Measurements from ENCODE around the gene SRCAP. TPM values are rescaled to one million over a fixed set of nuclear protein-coding genes. Genes with fewer than 3 reads are reported as not detected.

The SRCAP gene
- total RNA-seq, 2 experiments from 2014 or later = 89.4 to 92.2 TPM

DNA sequence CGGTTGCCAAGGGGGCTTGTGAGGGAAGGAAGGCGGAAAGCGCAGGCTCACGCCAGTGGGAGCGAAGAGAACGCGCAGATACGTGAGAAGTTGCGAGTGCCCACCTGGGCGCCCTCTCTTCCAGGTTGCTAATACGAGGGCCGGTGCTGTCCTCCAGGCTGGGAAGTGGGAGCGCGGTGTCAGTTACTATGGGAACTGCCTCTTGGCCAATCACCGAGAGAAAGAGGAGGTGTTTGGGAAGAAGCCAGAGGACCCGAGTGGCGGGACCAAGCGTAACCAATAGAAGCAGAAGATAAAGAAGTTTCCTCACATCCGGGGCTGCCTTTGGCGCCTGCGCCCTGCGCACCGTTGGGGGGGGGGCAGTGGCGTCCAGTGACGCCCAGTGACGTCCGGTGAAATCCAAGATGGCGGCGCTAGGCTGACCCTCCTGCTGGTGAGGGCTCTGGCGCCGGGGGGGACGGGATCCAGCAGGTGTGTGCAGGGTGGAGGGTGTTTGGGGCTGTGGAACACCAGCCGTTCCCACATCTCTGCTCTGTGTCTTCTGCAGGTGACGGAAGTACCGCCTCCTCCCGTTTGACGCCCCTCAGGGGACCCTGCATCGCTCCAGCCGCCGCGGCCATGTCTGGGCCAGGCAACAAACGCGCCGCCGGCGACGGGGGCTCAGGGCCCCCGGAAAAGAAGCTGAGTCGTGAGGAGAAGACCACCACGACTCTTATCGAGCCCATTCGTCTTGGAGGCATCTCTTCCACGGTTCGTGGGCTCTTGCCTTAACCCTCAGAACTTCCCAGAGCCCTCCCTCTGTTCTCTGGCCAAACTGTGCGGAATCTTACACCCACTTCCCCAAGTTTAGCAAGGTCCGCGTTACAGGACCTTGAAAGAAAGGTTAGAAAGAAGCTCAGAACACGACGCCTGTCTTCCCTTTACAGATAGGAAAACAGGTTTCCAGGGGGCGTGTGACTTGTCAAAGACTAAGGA lies 63.2 kb downstream of the SRCAP start, which contains the start of the genes CFAP119 and RNF40:
Gene CFAP119, minus strand, starts transcription at position 135 of the 975 bp plus-strand sequence. CDS start 314 bp downstream, outside the sequence.
Gene RNF40, plus strand, starts transcription at position 395 of the 975 bp plus-strand sequence. Its CDS starts 224 bp downstream, at position 619.
- peaks cover 17% of the 10 kb centered on the region for H3K4me1 Mint-ChIP-seq
- no peaks in the 10 kb centered on the region for H3K9me3 Mint-ChIP-seq
- ATAC-seq (ENCODE audit: low read depth) (peak; percentile 96), DNase-seq (peak; percentile 91)
- no peaks in the 10 kb centered on the region for H3K27me3 Mint-ChIP-seq
- H3K36me3 Mint-ChIP-seq = peaks cover 9% of the 10 kb centered on the region
- H3K27ac Mint-ChIP-seq = peak within 1 kb of the TSS; percentile 88
- H3K4me3 Mint-ChIP-seq = peak within 1 kb of the TSS; percentile 95
- POLR2A ChIA-PET = interaction anchor here (0.6 to 2.7 kb wide), 5 partner anchors 9 to 140 kb away, joined by 3 to 12 read pairs (median 5); partner anchors contain the start of gene PHKG2

- DNase-seq (no peak), ATAC-seq (ENCODE audit: low read depth) (no peak)
- peak overlapping the region; percentile 95 for H3K4me3 Mint-ChIP-seq
- peaks cover 9% of the 10 kb centered on the region for H3K36me3 Mint-ChIP-seq
- POLR2A ChIA-PET = interaction anchor here (0.6 to 1.8 kb wide), 4 partner anchors 8 to 139 kb away, joined by 3 to 8 read pairs (median 4); partner anchors contain the start of gene PHKG2
- peak overlapping the region; percentile 88 for H3K27ac Mint-ChIP-seq
- peaks cover 17% of the 10 kb centered on the region for H3K4me1 Mint-ChIP-seq
- H3K27me3 Mint-ChIP-seq = no peaks in the 10 kb centered on the region
- no peaks in the 10 kb centered on the region for H3K9me3 Mint-ChIP-seq
Observed at GRCh38 chr16:30762991-30763725, 64.2 kb downstream of the SRCAP start.

DNA sequence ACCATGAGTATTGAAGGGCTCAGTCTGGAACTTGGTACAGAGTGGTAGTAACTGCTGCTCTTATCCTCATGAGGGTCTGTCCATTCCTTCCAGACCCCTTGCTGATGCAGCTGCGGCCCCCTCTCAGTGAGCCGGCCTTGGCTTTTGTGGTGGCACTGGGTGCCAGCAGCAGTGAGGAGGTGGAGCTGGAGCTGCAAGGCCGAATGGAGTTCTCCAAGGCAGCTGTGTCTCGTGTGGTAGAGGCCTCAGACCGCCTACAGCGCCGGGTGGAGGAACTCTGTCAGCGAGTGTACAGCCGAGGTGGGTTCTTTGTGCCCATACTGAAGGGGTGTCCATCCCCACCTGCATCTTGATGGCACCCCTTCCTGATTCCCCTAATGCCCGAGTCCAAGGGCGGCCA lies 65.1 kb downstream of the SRCAP start:
- POLR2A ChIA-PET = interaction anchor here (1.8 kb wide), 1 partner anchor 11 kb away, joined by 5 read pairs; no protein-coding TSS in a partner anchor
- Mint-ChIP-seq H3K27me3 (no peaks in the 10 kb centered on the region), H3K4me3 (peak overlapping the region; percentile 14), H3K36me3 (peaks cover 15% of the 10 kb centered on the region), H3K27ac (no peak overlapping the region), H3K4me1 (peaks cover 17% of the 10 kb centered on the region), H3K9me3 (no peaks in the 10 kb centered on the region)
- ATAC-seq (ENCODE audit: low read depth) (no peak), DNase-seq (no peak)

DNA sequence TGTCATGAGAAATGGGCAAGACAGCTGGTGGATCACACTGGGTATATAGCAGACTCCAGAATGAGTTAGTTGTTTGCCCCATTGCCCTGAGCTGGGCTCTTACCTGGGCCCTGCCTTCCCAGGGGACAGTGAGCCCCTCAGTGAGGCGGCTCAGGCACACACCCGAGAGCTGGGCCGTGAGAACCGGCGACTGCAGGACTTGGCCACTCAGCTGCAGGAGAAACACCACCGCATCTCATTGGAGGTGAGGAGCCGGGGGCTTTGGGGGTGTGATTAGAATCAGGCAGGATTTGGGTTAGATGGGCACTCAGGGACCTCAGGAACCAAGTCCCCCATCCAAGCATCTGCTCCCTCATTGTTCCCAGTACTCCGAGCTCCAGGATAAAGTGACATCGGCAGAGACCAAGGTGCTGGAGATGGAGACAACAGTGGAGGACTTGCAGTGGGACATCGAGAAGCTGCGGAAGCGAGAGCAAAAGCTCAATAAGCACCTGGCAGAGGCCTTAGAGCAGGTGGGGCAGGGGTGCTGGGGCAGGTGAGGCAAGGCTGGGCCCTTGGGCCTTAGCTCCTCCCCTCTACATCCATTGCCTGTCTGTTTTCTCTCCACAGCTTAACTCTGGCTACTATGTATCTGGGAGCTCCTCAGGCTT lies 66.0 kb downstream of the SRCAP start:
- POLR2A ChIA-PET = interaction anchor here (2.0 kb wide), 1 partner anchor 10 kb away, joined by 10 read pairs; no protein-coding TSS in a partner anchor
- H3K4me1 Mint-ChIP-seq = peaks cover 17% of the 10 kb centered on the region
- H3K27me3 Mint-ChIP-seq = no peaks in the 10 kb centered on the region
- DNase-seq (no peak), ATAC-seq (ENCODE audit: low read depth) (no peak)
- peaks cover 17% of the 10 kb centered on the region for H3K36me3 Mint-ChIP-seq
- H3K9me3 Mint-ChIP-seq = no peaks in the 10 kb centered on the region
- no peak overlapping the region for H3K4me3 Mint-ChIP-seq
- no peak overlapping the region for H3K27ac Mint-ChIP-seq

DNA sequence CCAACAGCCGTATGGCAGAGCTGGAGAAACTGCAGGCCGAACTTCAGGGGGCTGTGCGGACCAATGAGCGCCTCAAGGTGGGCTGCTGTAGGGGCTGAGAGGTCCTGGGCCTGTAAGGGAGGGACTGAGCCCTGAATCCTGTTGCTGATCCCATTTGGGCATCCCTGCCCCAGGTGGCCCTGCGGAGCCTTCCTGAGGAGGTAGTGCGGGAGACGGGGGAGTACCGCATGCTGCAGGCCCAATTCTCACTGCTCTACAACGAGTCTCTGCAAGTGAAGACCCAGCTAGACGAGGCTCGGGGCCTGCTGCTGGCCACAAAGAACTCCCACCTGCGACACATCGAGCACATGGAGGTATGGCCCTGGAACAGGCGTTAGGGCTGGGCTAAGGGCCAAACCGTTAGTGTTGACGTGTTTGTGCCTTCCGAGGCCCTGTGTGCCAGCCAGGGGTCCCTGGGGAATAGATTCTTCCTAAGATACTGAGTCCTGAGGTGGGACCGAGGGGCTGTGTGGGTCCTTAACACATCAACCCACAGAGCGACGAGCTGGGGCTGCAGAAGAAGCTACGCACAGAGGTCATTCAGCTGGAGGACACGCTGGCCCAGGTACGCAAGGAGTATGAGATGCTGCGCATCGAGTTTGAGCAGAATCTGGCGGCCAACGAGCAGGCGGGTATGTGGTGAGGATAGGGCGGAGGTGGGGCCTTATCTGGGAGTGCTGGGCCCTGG lies 67.4 kb downstream of the SRCAP start:
- H3K27ac Mint-ChIP-seq = no peak overlapping the region
- POLR2A ChIA-PET = interaction anchor here (2.0 kb wide), 1 partner anchor 9 kb away, joined by 10 read pairs; no protein-coding TSS in a partner anchor
- peaks cover 17% of the 10 kb centered on the region for H3K36me3 Mint-ChIP-seq
- DNase-seq (no peak), ATAC-seq (ENCODE audit: low read depth) (no peak)
- no peak overlapping the region for H3K4me3 Mint-ChIP-seq
- peaks cover 8% of the 10 kb centered on the region for H3K4me1 Mint-ChIP-seq
- H3K9me3 Mint-ChIP-seq = no peaks in the 10 kb centered on the region
- H3K27me3 Mint-ChIP-seq = no peaks in the 10 kb centered on the region

DNA sequence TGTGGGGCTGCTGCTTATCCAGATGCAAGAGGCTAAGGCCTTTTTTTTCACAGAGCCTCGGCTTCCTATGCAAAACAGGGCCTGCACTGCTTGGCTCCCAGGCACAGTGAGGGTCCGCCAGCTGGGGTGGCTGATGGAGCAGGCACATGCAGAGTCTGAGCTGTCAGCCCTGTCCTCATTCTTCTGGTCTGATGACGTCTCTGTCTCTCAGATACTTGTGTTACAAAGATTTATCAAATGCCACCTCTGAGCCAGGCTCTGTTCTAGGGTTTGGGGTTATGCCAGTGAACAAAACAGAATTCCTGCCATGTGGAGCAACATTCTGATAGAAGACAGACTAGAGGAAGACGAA lies 67.9 kb downstream of the SRCAP start:
- Mint-ChIP-seq H3K36me3 (peaks cover 18% of the 10 kb centered on the region), H3K9me3 (no peaks in the 10 kb centered on the region), H3K27me3 (no peaks in the 10 kb centered on the region), H3K4me3 (no peak overlapping the region), H3K4me1 (peaks cover 8% of the 10 kb centered on the region), H3K27ac (no peak overlapping the region)
- no peak for ATAC-seq (ENCODE audit: low read depth)
- POLR2A ChIA-PET = no interaction called here
- DNase-seq = no peak

GRCh38 chr16:30767767-30768465 lies 68.9 kb downstream of the SRCAP start:
- POLR2A ChIA-PET = no interaction called here
- no peak overlapping the region for H3K4me3 Mint-ChIP-seq
- no peaks in the 10 kb centered on the region for H3K27me3 Mint-ChIP-seq
- DNase-seq (no peak), ATAC-seq (ENCODE audit: low read depth) (no peak)
- no peaks in the 10 kb centered on the region for H3K9me3 Mint-ChIP-seq
- peaks cover 22% of the 10 kb centered on the region for H3K36me3 Mint-ChIP-seq
- peaks cover 12% of the 10 kb centered on the region for H3K4me1 Mint-ChIP-seq
- no peak overlapping the region for H3K27ac Mint-ChIP-seq

GRCh38 chr16:30768583-30769181 lies 69.7 kb downstream of the SRCAP start:
- H3K27ac Mint-ChIP-seq = no peak overlapping the region
- peaks cover 21% of the 10 kb centered on the region for H3K36me3 Mint-ChIP-seq
- H3K4me1 Mint-ChIP-seq = peaks cover 7% of the 10 kb centered on the region

GRCh38 chr16:30769379-30770089 lies 70.6 kb downstream of the SRCAP start:
- Mint-ChIP-seq H3K4me3 (no peak overlapping the region), H3K9me3 (no peaks in the 10 kb centered on the region), H3K4me1 (peaks cover 10% of the 10 kb centered on the region), H3K36me3 (peaks cover 18% of the 10 kb centered on the region), H3K27ac (no peak overlapping the region), H3K27me3 (no peaks in the 10 kb centered on the region)
- POLR2A ChIA-PET = interaction anchor here (0.6 to 1.0 kb wide), 3 partner anchors 9 to 697 kb away, joined by 3 to 4 read pairs (median 4); no protein-coding TSS in a partner anchor
- DNase-seq (no peak), ATAC-seq (ENCODE audit: low read depth) (no peak)

More at GRCh38 chr16:30768583-30769181, 69.7 kb downstream of the SRCAP start:
- ATAC-seq (ENCODE audit: low read depth) (no peak), DNase-seq (no peak)
- no peak overlapping the region for H3K4me3 Mint-ChIP-seq
- POLR2A ChIA-PET = interaction anchor here (1.0 kb wide), 1 partner anchor 9 kb away, joined by 4 read pairs; no protein-coding TSS in a partner anchor
- no peaks in the 10 kb centered on the region for H3K27me3 Mint-ChIP-seq
- H3K9me3 Mint-ChIP-seq = no peaks in the 10 kb centered on the region

DNA sequence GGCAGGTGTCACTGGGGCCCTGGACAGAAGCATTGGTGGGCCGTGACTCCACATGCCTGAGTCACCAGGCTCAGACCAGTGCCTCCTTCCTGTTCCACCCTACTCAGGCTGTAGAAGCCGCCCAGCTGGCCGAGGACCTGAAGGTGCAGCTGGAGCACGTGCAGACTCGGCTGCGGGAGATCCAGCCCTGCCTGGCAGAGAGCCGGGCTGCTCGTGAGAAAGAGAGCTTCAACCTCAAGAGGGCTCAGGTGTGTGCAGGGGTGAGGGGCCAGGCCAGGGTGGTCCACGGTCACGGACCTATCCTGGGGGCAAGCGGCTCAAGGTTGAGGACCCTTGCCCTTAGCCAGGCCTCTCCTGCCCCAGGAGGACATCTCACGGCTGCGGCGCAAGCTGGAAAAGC lies 72.8 kb downstream of the SRCAP start:
- no peak overlapping the region for H3K27ac Mint-ChIP-seq
- no peak for DNase-seq
- peaks cover 16% of the 10 kb centered on the region for H3K4me1 Mint-ChIP-seq
- POLR2A ChIA-PET = interaction anchor here (1.5 kb wide), 1 partner anchor 9 kb away, joined by 3 read pairs; the partner anchor contains the start of gene RNF40
- no peak for ATAC-seq (ENCODE audit: low read depth)
- H3K4me3 Mint-ChIP-seq = no peak overlapping the region
- H3K36me3 Mint-ChIP-seq = peaks cover 16% of the 10 kb centered on the region
- no peaks in the 10 kb centered on the region for H3K27me3 Mint-ChIP-seq
- no peaks in the 10 kb centered on the region for H3K9me3 Mint-ChIP-seq

DNA sequence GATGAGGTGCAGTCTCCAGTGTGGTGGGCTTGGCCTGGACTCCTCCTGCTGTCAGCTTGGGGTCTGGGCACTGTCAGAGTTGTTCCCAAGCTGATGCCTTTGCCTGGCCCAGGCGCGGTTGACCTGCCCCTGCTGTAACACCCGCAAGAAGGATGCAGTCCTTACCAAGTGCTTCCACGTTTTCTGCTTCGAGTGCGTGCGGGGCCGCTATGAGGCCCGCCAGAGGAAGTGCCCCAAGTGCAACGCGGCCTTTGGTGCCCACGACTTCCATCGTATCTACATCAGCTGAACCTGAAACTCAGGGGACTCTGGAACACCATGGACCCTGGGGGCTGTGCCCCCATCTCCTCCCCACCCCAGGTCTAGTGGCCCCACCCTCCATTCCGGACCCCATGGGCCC lies 74.9 kb downstream of the SRCAP start:
- no peak overlapping the region for H3K4me3 Mint-ChIP-seq
- no peak overlapping the region for H3K27ac Mint-ChIP-seq
- POLR2A ChIA-PET = no interaction called here
- no peaks in the 10 kb centered on the region for H3K27me3 Mint-ChIP-seq
- H3K4me1 Mint-ChIP-seq = peaks cover 22% of the 10 kb centered on the region
- ATAC-seq (ENCODE audit: low read depth) (no peak), DNase-seq (no peak)
- no peaks in the 10 kb centered on the region for H3K9me3 Mint-ChIP-seq
- peaks cover 9% of the 10 kb centered on the region for H3K36me3 Mint-ChIP-seq
